Measurements from ENCODE around the gene DMGDH. TPM values are rescaled to one million over a fixed set of nuclear protein-coding genes. Genes with fewer than 3 reads are reported as not detected.
A peak's percentile ranks its signal among the peaks of the same experiment; 100 is the strongest.

DMGDH gene
- polyA plus RNA-seq, 1 donor = 1.3 TPM

DNA sequence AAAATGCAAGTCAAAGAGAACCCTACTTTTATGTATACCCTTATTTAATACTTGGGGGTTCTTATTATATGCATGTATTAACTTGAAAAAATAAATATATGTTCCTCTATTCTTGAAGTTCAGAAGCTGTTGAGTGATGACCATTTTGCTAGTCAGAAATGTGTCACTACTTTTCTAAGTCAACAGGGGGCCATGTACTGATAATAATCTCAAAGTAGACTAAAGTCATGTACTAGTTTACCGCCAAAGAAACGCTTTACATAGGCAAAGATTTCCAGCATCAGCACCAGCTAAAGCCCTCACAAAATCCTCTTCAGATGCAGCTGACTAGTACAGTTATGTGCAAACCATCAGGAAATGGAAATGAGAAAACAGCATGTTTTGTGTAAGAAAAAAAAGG, 36.4 kb upstream of the DMGDH start:
- Histone ChIP-seq H3K36me3 (ENCODE audit: control insufficient read depth, insufficient read depth, low read length) (no peaks in the 10 kb centered on the region), H3K4me1 (ENCODE audit: control insufficient read depth, insufficient read depth, low read length) (peaks cover 14% of the 10 kb centered on the region), H3K9me3 (ENCODE audit: control insufficient read depth, low read depth, low read length) (no peaks in the 10 kb centered on the region), H3K27me3 (ENCODE audit: control insufficient read depth, insufficient read depth, low read length) (peaks cover 4% of the 10 kb centered on the region), H3K4me3 (ENCODE audit: low read length) (no peak overlapping the region), H3K27ac (ENCODE audit: low read length) (no peak overlapping the region)
- no CpG with 5 or more reads among the region's 2 CpGs for WGBS (ENCODE audit: insufficient coverage, low lambda C conversion rate)
- no peak for DNase-seq

DNA sequence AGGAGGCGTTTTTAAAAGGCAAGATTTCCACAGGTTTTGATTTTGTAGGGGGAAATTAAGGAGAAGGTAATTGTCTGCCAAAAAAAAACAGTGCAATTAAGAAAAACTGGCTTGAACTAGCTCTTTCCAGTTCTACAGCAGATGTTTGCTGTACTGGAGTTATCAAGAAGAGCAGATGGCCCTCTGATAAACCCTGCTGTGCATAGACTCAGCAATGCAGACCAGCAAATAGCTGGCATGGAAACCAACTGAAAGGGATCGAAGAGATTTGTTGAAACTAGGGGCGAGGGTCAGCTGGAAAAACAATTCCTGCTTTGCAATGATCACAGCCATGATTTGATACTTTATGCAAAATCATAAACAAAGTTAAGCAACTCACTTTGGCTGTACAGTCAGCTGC, 24.3 kb upstream of the DMGDH start:
- H3K27ac ChIP-seq (ENCODE audit: low read length) = peak overlapping the region; percentile 24
- WGBS (ENCODE audit: insufficient coverage, low lambda C conversion rate) = 100% methylated on average over 1 of the region's 3 CpGs

DNA sequence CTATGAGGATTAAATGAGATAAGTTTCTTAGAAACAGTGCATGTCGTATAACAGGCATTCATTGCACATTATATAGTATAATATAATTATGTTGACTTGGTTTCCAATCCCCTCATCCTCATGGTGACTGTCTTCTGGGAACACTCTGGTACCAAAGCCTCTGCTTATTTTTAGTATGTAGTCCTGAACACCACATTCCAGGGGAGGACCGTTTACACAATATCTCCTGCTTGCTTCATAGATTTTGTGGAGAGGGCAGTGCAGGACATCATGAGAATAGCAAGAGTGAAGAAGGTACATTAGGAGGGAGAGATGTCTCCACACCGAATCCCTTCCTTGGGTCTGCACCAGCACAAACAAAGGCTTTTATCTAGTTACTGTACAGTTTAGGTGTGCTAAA, 21.6 kb upstream of the DMGDH start:
- WGBS (ENCODE audit: insufficient coverage, low lambda C conversion rate) = 80% methylated on average over 1 of the region's 3 CpGs
- no peak overlapping the region for H3K4me3 ChIP-seq (ENCODE audit: low read length)
- no peak for DNase-seq
- no peaks in the 10 kb centered on the region for H3K9me3 ChIP-seq (ENCODE audit: control insufficient read depth, low read depth, low read length)
- no peak overlapping the region for H3K27ac ChIP-seq (ENCODE audit: low read length)
- H3K36me3 ChIP-seq (ENCODE audit: control insufficient read depth, insufficient read depth, low read length) = no peaks in the 10 kb centered on the region
- H3K4me1 ChIP-seq (ENCODE audit: control insufficient read depth, insufficient read depth, low read length) = peaks cover 12% of the 10 kb centered on the region
- no peaks in the 10 kb centered on the region for H3K27me3 ChIP-seq (ENCODE audit: control insufficient read depth, insufficient read depth, low read length)

More for the DNA sequence above, 24.3 kb upstream of the DMGDH start:
- H3K4me1 ChIP-seq (ENCODE audit: control insufficient read depth, insufficient read depth, low read length) = peaks cover 12% of the 10 kb centered on the region
- DNase-seq = peak in 1 of 2 donors; percentile 53
- H3K4me3 ChIP-seq (ENCODE audit: low read length) = no peak overlapping the region
- H3K36me3 ChIP-seq (ENCODE audit: control insufficient read depth, insufficient read depth, low read length) = no peaks in the 10 kb centered on the region
- no peaks in the 10 kb centered on the region for H3K27me3 ChIP-seq (ENCODE audit: control insufficient read depth, insufficient read depth, low read length)
- no peaks in the 10 kb centered on the region for H3K9me3 ChIP-seq (ENCODE audit: control insufficient read depth, low read depth, low read length)

DNA sequence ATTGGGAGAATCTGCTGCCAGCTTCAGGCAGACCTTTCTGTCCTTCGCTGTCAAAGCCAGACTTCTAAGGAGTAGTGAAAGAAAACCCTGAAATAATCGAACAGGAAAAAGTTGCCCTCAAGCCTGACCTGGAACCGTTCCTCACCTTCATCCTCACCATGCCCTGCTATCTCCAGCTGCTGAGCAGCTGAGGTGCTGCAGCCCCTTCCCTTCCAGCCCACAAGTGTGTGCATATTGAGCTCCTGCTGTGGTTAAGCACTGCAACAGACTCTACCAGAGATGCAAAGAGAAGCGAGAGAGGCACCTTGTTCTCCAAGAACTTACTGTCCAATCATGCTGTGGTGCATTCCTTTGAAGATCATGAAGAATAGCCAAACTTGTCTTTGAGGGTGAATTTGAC, 19.0 kb upstream of the DMGDH start:
- no CpG with 5 or more reads among the region's 4 CpGs for WGBS (ENCODE audit: insufficient coverage, low lambda C conversion rate)
- Histone ChIP-seq H3K36me3 (ENCODE audit: control insufficient read depth, insufficient read depth, low read length) (no peaks in the 10 kb centered on the region), H3K4me3 (ENCODE audit: low read length) (no peak overlapping the region), H3K27ac (ENCODE audit: low read length) (no peak overlapping the region), H3K27me3 (ENCODE audit: control insufficient read depth, insufficient read depth, low read length) (no peaks in the 10 kb centered on the region), H3K4me1 (ENCODE audit: control insufficient read depth, insufficient read depth, low read length) (peaks cover 3% of the 10 kb centered on the region), H3K9me3 (ENCODE audit: control insufficient read depth, low read depth, low read length) (no peaks in the 10 kb centered on the region)
- no peak for DNase-seq

DNA sequence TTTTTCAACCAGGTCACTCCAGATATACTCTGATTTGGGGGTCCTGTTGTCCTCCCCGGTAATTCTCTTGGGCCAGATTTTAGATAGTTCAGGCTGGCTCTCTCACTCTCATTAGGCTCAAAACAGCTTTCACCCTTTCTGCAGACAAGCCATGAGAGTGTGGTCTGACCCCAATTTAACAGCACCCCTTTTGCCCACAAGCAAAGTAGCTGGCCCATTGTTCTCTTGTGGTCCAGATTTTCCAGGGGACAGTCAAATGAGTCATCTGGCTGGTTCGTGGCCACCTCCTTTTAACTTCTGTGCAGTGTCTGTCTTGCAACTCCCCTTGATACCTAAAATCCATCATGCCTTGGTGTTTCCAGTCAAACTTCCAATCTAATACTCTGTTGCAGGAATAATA, 16.6 kb upstream of the DMGDH start:
- no peak overlapping the region for H3K4me3 ChIP-seq (ENCODE audit: low read length)
- H3K36me3 ChIP-seq (ENCODE audit: control insufficient read depth, insufficient read depth, low read length) = no peaks in the 10 kb centered on the region
- DNase-seq = no peak
- H3K27ac ChIP-seq (ENCODE audit: low read length) = no peak overlapping the region
- no peaks in the 10 kb centered on the region for H3K9me3 ChIP-seq (ENCODE audit: control insufficient read depth, low read depth, low read length)
- no peaks in the 10 kb centered on the region for H3K4me1 ChIP-seq (ENCODE audit: control insufficient read depth, insufficient read depth, low read length)
- no CpG with 5 or more reads among the region's 2 CpGs for WGBS (ENCODE audit: insufficient coverage, low lambda C conversion rate)
- H3K27me3 ChIP-seq (ENCODE audit: control insufficient read depth, insufficient read depth, low read length) = no peaks in the 10 kb centered on the region

DNA sequence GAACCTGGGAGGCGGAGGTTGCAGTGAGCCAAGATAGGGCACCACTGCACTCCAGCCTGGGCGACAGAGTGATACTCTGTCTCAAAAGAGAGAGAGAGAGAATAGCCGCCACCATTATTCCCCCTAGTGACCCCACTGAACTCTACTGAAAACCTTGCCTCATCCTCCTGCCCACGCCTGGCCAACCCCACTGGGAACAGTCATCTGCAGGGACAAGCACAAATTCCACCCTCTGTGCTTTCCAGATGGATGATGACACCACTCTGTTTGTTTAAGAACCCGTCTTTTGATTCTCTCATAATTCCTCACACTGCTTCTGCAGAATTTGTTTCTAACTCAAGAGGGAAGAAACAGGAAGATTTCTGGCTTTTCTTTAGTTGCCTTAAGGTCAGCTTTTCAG, 12.3 kb upstream of the DMGDH start:
- H3K4me3 ChIP-seq (ENCODE audit: low read length) = no peak overlapping the region
- WGBS (ENCODE audit: insufficient coverage, low lambda C conversion rate) = no CpG with 5 or more reads among the region's 5 CpGs
- no peaks in the 10 kb centered on the region for H3K9me3 ChIP-seq (ENCODE audit: control insufficient read depth, low read depth, low read length)
- no peak for DNase-seq
- H3K27ac ChIP-seq (ENCODE audit: low read length) = no peak overlapping the region
- no peaks in the 10 kb centered on the region for H3K36me3 ChIP-seq (ENCODE audit: control insufficient read depth, insufficient read depth, low read length)
- H3K4me1 ChIP-seq (ENCODE audit: control insufficient read depth, insufficient read depth, low read length) = no peaks in the 10 kb centered on the region
- H3K27me3 ChIP-seq (ENCODE audit: control insufficient read depth, insufficient read depth, low read length) = no peaks in the 10 kb centered on the region

DNA sequence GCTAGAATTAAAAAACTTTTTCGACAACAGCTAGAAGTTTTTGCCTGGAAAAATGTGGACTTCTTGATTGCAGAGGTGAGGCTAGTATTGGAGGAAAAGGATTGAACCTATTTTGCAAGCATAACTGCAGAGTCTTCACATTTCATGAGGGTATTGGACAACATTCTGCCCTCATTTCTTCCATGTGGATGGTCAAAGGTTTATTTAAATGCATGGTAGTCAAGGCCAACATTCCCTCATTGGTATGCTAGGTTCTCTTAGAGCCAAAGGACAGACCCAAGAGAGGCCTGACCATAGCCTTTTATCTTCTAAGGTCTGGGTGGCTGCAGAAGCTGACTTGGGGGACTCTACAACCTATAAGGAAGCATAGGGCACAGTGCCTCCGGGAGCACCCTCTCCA, 11.3 kb upstream of the DMGDH start:
- H3K36me3 ChIP-seq (ENCODE audit: control insufficient read depth, insufficient read depth, low read length) = no peaks in the 10 kb centered on the region
- 86% methylated on average over 1 of the region's 2 CpGs for WGBS (ENCODE audit: insufficient coverage, low lambda C conversion rate)
- no peaks in the 10 kb centered on the region for H3K4me1 ChIP-seq (ENCODE audit: control insufficient read depth, insufficient read depth, low read length)
- H3K27me3 ChIP-seq (ENCODE audit: control insufficient read depth, insufficient read depth, low read length) = no peaks in the 10 kb centered on the region
- DNase-seq = no peak
- H3K9me3 ChIP-seq (ENCODE audit: control insufficient read depth, low read depth, low read length) = no peaks in the 10 kb centered on the region
- H3K27ac ChIP-seq (ENCODE audit: low read length) = no peak overlapping the region
- no peak overlapping the region for H3K4me3 ChIP-seq (ENCODE audit: low read length)

DNA sequence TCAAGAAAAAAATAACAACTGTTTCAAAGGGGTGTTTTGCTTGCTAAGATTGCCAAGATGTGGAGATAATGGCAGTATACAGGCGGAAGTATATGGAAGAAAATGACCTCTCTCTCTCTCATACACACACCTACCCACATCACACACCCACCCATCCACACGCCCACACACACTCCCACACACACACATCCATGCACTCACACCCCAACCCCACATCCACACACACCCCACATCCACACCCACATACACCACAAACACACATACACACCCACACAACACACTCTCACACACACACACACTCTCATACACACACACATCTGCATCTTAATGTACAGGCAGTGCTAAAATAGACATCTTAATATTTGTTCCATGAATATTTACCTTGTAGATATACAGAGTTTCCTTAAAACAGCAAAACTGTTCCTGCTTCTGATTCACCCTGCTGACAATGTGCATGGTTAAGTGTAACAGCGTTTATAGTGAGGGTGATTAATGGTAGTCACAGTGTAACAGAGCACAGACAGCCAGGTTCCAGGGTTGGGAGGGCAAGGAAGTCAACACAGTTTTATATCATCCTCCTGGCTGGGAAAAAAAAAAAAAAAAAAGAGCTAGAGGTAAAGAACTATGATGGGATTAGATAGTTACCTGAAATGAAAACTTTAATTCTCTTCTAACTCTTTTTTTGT, 8.3 kb upstream of the DMGDH start:
- no peak overlapping the region for H3K27ac ChIP-seq (ENCODE audit: low read length)
- no peaks in the 10 kb centered on the region for H3K36me3 ChIP-seq (ENCODE audit: control insufficient read depth, insufficient read depth, low read length)
- WGBS (ENCODE audit: insufficient coverage, low lambda C conversion rate) = no CpG with 5 or more reads among the region's 3 CpGs
- DNase-seq = no peak
- no peaks in the 10 kb centered on the region for H3K4me1 ChIP-seq (ENCODE audit: control insufficient read depth, insufficient read depth, low read length)
- H3K9me3 ChIP-seq (ENCODE audit: control insufficient read depth, low read depth, low read length) = no peaks in the 10 kb centered on the region
- no peak overlapping the region for H3K4me3 ChIP-seq (ENCODE audit: low read length)
- no peaks in the 10 kb centered on the region for H3K27me3 ChIP-seq (ENCODE audit: control insufficient read depth, insufficient read depth, low read length)

DNA sequence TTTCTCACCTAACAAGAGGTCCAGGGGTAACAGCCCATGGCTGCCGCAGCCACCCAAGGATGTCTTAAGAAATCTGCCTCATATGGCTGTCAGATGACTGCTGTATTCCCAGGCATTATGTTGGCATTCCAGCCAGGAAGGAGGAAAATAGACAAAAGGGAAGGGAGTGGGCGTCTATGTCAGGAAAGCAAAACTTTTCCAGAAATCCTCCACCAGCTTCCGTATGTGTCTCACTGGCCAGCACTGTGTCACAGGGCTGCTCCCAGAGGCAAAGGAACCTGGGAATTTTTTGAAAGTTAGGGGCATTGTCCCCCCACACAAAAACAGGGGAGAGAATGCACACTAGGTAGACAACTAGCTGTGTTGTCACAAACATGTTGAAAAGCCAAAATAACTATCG, 7.3 kb upstream of the DMGDH start:
- Histone ChIP-seq H3K27me3 (ENCODE audit: control insufficient read depth, insufficient read depth, low read length) (no peaks in the 10 kb centered on the region), H3K4me3 (ENCODE audit: low read length) (no peak overlapping the region), H3K36me3 (ENCODE audit: control insufficient read depth, insufficient read depth, low read length) (no peaks in the 10 kb centered on the region), H3K4me1 (ENCODE audit: control insufficient read depth, insufficient read depth, low read length) (no peaks in the 10 kb centered on the region), H3K9me3 (ENCODE audit: control insufficient read depth, low read depth, low read length) (no peaks in the 10 kb centered on the region), H3K27ac (ENCODE audit: low read length) (no peak overlapping the region)
- no peak for DNase-seq
- WGBS (ENCODE audit: insufficient coverage, low lambda C conversion rate) = 100% methylated on average over 1 of the region's 4 CpGs

DNA sequence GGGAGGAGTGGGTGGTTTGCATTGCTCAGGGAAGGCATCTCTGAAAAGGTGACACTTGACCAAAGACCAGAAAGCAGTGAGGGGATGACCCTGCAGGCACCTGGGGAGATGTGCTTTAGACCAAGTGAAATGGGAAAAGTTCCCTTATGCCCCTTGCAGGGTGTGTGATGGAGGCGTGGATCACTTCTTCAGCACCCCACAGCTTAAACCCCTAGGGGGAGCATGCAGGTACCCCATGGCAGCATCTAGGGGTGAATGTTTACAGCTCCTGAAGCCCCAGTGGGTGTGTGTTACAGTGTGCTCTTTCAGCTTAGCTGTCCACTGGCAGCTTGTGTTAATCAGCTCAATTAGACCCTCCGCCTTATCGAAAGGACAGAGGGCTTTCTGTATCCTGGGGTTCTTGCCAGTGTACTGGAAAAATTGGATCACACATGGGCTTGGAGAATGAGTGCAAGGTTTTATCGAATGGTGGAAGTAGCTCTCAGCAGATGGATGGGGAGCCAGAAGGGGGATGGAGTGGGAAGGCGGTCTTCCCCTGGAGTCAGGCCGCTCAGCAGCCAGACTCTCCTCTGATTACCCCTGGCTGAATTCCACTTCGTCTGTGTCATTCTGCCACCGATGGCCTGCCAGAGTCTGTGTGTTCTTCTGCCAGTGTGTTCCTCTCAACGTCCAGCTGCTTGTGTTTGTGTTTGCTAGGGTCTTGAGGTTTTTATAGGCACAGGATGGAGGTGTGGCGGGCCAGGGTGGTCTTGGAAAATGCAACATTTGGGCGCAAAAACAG, 6.4 kb upstream of the DMGDH start:
- Histone ChIP-seq H3K9me3 (ENCODE audit: control insufficient read depth, low read depth, low read length) (no peaks in the 10 kb centered on the region), H3K27ac (ENCODE audit: low read length) (no peak overlapping the region), H3K4me1 (ENCODE audit: control insufficient read depth, insufficient read depth, low read length) (no peaks in the 10 kb centered on the region), H3K4me3 (ENCODE audit: low read length) (no peak overlapping the region), H3K27me3 (ENCODE audit: control insufficient read depth, insufficient read depth, low read length) (no peaks in the 10 kb centered on the region), H3K36me3 (ENCODE audit: control insufficient read depth, insufficient read depth, low read length) (no peaks in the 10 kb centered on the region)
- WGBS (ENCODE audit: insufficient coverage, low lambda C conversion rate) = 100% methylated on average over 1 of the region's 11 CpGs
- no peak for DNase-seq

DNA sequence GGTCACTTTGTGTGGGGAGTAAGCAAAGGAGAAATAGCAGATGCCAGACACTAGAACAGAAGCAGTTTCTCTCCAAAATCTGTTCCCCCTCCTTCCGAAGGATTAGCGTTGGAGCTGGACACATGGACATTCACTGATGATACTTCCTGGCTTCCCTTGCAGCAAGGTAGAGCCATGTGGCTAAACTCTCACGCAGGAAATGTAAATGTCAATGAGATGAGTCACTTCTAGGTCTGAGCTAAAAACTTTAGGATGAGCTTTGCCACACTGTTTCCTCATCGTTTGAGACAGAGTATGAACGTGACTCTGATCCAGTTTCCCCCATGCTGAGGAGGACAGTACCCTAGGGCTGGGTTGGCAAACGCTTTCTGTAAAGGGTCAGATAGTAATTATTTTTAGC, 5.2 kb upstream of the DMGDH start:
- Histone ChIP-seq H3K36me3 (ENCODE audit: control insufficient read depth, insufficient read depth, low read length) (no peaks in the 10 kb centered on the region), H3K27ac (ENCODE audit: low read length) (no peak overlapping the region), H3K4me3 (ENCODE audit: low read length) (no peak overlapping the region), H3K27me3 (ENCODE audit: control insufficient read depth, insufficient read depth, low read length) (peaks cover 4% of the 10 kb centered on the region), H3K9me3 (ENCODE audit: control insufficient read depth, low read depth, low read length) (peaks cover 6% of the 10 kb centered on the region), H3K4me1 (ENCODE audit: control insufficient read depth, insufficient read depth, low read length) (peaks cover 6% of the 10 kb centered on the region)
- no CpG with 5 or more reads among the region's 6 CpGs for WGBS (ENCODE audit: insufficient coverage, low lambda C conversion rate)
- no peak for DNase-seq
